HCT116 (cell line): ENCODE measurements around the gene GLRA3. TPM values are rescaled to one million over a fixed set of nuclear protein-coding genes. Genes with fewer than 3 reads are reported as not detected.
"Not testable (repeated sequence)": the region's sequence is repeated elsewhere in the genome, so short reads cannot be mapped to it uniquely, and the experiment has no call there.

ENCODE experiments used
- ATAC-seq: fragments of 200-7000 bp; cut with Tn5 transposase; 2 replicates; pipeline ENCODE4 v1.9.1; 2020; ENCODE audit warnings: mild to moderate bottlenecking, moderate library complexity
- BruUV-seq: library from RNA; stranded (reverse); fragments of 400-500 nt; replicated peaks from 2 replicates; lab custom pipeline; 2021; lab: Mats Ljungman, UMichigan
- CTCF ChIA-PET: fragments of 300-600 bp; sonication (Branson Sonifier 250); formaldehyde crosslinking; loops from one replicate; lab custom pipeline; 2021; ENCODE audit warnings: antibody characterized with exemption; lab: Charles Lee
- POLR2A ChIA-PET: fragments of 300-600, 350-600 bp; sonication (Branson Sonifier 250); formaldehyde crosslinking; loops from one replicate; lab custom pipeline; 2021; ENCODE audit warnings: antibody characterized with exemption; lab: Charles Lee
- RAD21 ChIA-PET, 2 experiments: fragments of 300-600 bp; sonication (Branson Sonifier 250); formaldehyde crosslinking; loops; one replicate each; lab custom pipeline; 2023; ENCODE audit warnings: low total read pairs in 2 of 2; ENCODE audit not compliant: uncharacterized antibody in 2 of 2, unreplicated experiment in 2 of 2, low non-redundant PET in 1 of 2; lab: Charles Lee
- DNase-seq: peaks from one replicate; pipeline ENCODE4 v3.0.0-alpha.2; 2010; ENCODE audit warnings: low read depth, low spot score
- H2AFZ ChIP-seq: fragments of 200-600 bp; shearing (Covaris generic), sonication (generic); 2 replicates; pipeline ENCODE4 v1.6.1; 2017; ENCODE audit warnings: low read depth, mixed run types, mixed read lengths, antibody characterized with exemption, low read length; ENCODE audit not compliant: poor library complexity, severe bottlenecking
- H3K27ac ChIP-seq: 2 replicates; pipeline ENCODE4 v1.5.1; 2012; ENCODE audit warnings: low read depth, low read length
- H3K27me3 ChIP-seq: fragments of 200-600 bp; sonication (generic); 2 replicates; pipeline ENCODE4 v1.6.1; 2016; ENCODE audit warnings: mixed run types, low read length, mixed read lengths; ENCODE audit not compliant: insufficient read depth
- H3K36me3 ChIP-seq, 2 experiments: fragments of 200-500 bp in 1 of 2; fragments of 200-600 bp in 1 of 2; sonication (Bioruptor generic) in 1 of 2; sonication (generic) in 1 of 2; 2 replicates each; pipeline versions ENCODE4 v1.5.1 to v1.6.1; 2014 to 2016; ENCODE audit warnings: low read length in 2 of 2, inconsistent platforms in 1 of 2, mixed read lengths in 1 of 2, mixed run types in 1 of 2; ENCODE audit not compliant: insufficient read depth in 2 of 2, control insufficient read depth in 1 of 2
- H3K4me1 ChIP-seq, 2 experiments: fragments of 200-600 bp in 1 of 2; sonication (generic) in 1 of 2; 2 replicates each; pipeline versions ENCODE4 v1.5.1 to v1.6.1; 2012 to 2017; ENCODE audit warnings: low read length in 2 of 2, inconsistent platforms in 1 of 2, mild to moderate bottlenecking in 1 of 2, mixed read lengths in 1 of 2, mixed run types in 1 of 2, moderate library complexity in 1 of 2; ENCODE audit not compliant: insufficient read depth in 2 of 2, control insufficient read depth in 1 of 2
- H3K4me2 ChIP-seq: fragments of 200-600 bp; sonication (generic); 2 replicates; pipeline ENCODE4 v1.6.1; 2017; ENCODE audit warnings: mixed run types, low read length, mixed read lengths
- H3K4me3 ChIP-seq, 2 experiments: fragments of 200-600 bp in 1 of 2; sonication (generic) in 1 of 2; replicated peaks in 1 of 2; 2 replicates each; pipeline ENCODE4 v1.5.1; 2011 to 2016; ENCODE audit warnings: low read length in 2 of 2, control low read depth in 1 of 2, low read depth in 1 of 2, mild to moderate bottlenecking in 1 of 2, mixed read lengths in 1 of 2, mixed run types in 1 of 2
- H3K79me2 ChIP-seq: fragments of 200-600 bp; sonication (generic); 2 replicates; pipeline ENCODE4 v1.6.1; 2017; ENCODE audit warnings: mild to moderate bottlenecking, mixed run types, low read length, moderate library complexity, mixed read lengths; ENCODE audit not compliant: insufficient read depth
- H3K9ac ChIP-seq: fragments of 200-600 bp; sonication (generic); 2 replicates; pipeline ENCODE4 v1.6.1; 2016; ENCODE audit warnings: low read length, mixed read lengths
- H3K9me2 ChIP-seq: fragments of 200-600 bp; sonication (generic), shearing (Covaris generic); 2 replicates; pipeline ENCODE4 v1.6.1; 2017; ENCODE audit warnings: mixed run types, mild to moderate bottlenecking, moderate library complexity; ENCODE audit not compliant: insufficient read depth
- H3K9me3 ChIP-seq, 2 experiments: fragments of 200-500 bp in 1 of 2; fragments of 200-600 bp in 1 of 2; sonication (Bioruptor generic) in 1 of 2; sonication (generic) in 1 of 2; 2 replicates each; pipeline ENCODE4 v1.6.1; 2014 to 2017; ENCODE audit warnings: low read length in 2 of 2, mixed read lengths in 2 of 2, inconsistent platforms in 1 of 2, low read depth in 1 of 2, mild to moderate bottlenecking in 1 of 2, mixed run types in 1 of 2, moderate library complexity in 1 of 2; ENCODE audit not compliant: control insufficient read depth in 1 of 2, insufficient read depth in 1 of 2
- H4K20me1 ChIP-seq: fragments of 200-600 bp; sonication (generic), shearing (Covaris generic); 2 replicates; pipeline ENCODE4 v1.6.1; 2017; ENCODE audit warnings: mixed run types, mild to moderate bottlenecking, moderate library complexity; ENCODE audit not compliant: insufficient read depth
- EZH2 ChIP-seq: fragments of 200-600 bp; sonication (generic); IDR thresholded peaks from 2 replicates; pipeline ENCODE4 v1.6.1; 2017; ENCODE audit warnings: antibody characterized with exemption, mixed run types
- RAD21 ChIP-seq: IDR thresholded peaks from 2 replicates; pipeline ENCODE4 v1.6.1; 2012; ENCODE audit warnings: low read depth, mild to moderate bottlenecking
- ZFX ChIP-seq: fragments of 450-650 bp; IDR thresholded peaks from 2 replicates; pipeline ENCODE4 v1.6.1; 2017
- ZNF274 ChIP-seq: fragments of 200-500 bp; sonication (Bioruptor generic); IDR thresholded peaks from 2 replicates; pipeline ENCODE4 v1.6.1; 2014; ENCODE audit warnings: mild to moderate bottlenecking, low read depth, low read length, inconsistent platforms
- intact Hi-C: fragments of 100-400 bp; cut with micrococcal nuclease; formaldehyde crosslinking; loops from 2 replicates; pipeline ENCODE4 v1.10.0; 2022
- total RNA-seq: library from RNA; stranded (reverse); gene quantifications from one replicate; pipeline ENCODE4 v1.2.1, GENCODE V29; 2021; ENCODE audit not compliant: unreplicated experiment
- TF ChIP-seq, protein P1 (sequence below): IDR thresholded peaks from 2 replicates; pipeline ENCODE4 v1.6.1; 2012
- TF ChIP-seq, protein P2 (sequence below): IDR thresholded peaks from 2 replicates; pipeline ENCODE4 v1.6.1; 2012
- TF ChIP-seq, protein P3 (sequence below), 3 experiments: fragments of 200-600 bp in 1 of 3; sonication (generic) in 1 of 3; IDR thresholded peaks in 2 of 3; conservative IDR thresholded peaks in 1 of 3; 2 replicates each; pipeline ENCODE4 v1.5.1; 2012 to 2017; ENCODE audit warnings: low read depth in 2 of 3, low read length in 2 of 3, antibody characterized with exemption in 1 of 3, borderline replicate concordance in 1 of 3, control low read depth in 1 of 3, mild to moderate bottlenecking in 1 of 3, mixed read lengths in 1 of 3, mixed run types in 1 of 3, moderate library complexity in 1 of 3; ENCODE audit not compliant: insufficient read depth in 1 of 3

Gene GLRA3
- total RNA-seq, 1 experiment from 2014 or later = not detected

DNA sequence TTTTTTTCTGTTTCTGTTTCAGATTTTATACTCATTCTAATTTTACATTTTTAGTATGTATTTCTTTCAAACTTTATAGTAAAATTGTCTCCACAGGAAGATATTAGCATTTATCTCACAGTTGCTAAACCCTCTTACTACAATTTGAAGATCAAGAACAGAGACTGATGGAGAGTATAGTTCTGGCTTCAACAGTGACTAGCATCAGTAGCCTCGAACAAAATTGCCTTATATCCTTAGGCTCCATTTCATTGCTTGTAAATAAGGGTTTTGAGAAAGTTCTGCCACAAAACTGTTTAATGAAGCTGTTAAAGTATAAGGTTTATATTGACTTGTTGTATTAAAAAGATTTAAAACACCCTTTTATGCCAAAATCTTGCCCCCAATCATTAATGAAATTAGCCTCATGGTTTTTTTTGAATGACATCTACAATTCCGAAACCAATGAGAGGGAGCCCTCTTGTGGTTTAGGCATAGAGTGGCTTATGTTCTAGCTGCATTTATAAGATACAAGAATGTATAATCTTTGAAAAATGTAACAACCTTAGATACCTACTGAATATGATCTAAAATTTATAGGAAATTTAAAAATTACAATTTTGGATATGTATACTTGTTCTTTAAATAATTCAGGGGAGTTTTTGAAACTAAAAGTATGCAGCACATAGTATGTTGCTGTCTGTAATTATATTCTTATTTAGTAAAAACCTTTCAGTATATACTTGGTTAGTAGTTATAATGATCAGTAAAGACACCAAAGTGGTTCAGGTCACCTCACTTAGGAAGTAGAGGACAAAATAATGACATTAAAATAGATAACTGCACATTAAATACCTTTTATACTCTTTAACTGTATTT lies 196.9 kb downstream of the GLRA3 start:
- Histone ChIP-seq H3K27ac (no peak overlapping the region), H3K4me1 (no peaks in the 10 kb centered on the region), H3K36me3 (no peaks in the 10 kb centered on the region), H3K4me3 (no peak overlapping the region), H3K9me2 (no peaks in the 10 kb centered on the region), H4K20me1 (no peaks in the 10 kb centered on the region), H3K27me3 (no peaks in the 10 kb centered on the region), H2AFZ (peak overlapping the region; percentile 94), H3K4me2 (peak overlapping the region; percentile 23; the same call in 1 of the 2 replicates), H3K79me2 (no peaks in the 10 kb centered on the region), H3K9me3 (no peaks in the 10 kb centered on the region), H3K9ac (no peak overlapping the region)
- TF ChIP-seq, protein P1, sequence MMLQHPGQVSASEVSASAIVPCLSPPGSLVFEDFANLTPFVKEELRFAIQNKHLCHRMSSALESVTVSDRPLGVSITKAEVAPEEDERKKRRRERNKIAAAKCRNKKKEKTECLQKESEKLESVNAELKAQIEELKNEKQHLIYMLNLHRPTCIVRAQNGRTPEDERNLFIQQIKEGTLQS = no peak
- TF ChIP-seq ZNF274 = no peak
- TF ChIP-seq, protein P2, sequence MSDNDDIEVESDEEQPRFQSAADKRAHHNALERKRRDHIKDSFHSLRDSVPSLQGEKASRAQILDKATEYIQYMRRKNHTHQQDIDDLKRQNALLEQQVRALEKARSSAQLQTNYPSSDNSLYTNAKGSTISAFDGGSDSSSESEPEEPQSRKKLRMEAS = no peak
- peak; percentile 80 for TF ChIP-seq RAD21
- TF ChIP-seq ZFX = no peak
- TF ChIP-seq, protein P3, sequence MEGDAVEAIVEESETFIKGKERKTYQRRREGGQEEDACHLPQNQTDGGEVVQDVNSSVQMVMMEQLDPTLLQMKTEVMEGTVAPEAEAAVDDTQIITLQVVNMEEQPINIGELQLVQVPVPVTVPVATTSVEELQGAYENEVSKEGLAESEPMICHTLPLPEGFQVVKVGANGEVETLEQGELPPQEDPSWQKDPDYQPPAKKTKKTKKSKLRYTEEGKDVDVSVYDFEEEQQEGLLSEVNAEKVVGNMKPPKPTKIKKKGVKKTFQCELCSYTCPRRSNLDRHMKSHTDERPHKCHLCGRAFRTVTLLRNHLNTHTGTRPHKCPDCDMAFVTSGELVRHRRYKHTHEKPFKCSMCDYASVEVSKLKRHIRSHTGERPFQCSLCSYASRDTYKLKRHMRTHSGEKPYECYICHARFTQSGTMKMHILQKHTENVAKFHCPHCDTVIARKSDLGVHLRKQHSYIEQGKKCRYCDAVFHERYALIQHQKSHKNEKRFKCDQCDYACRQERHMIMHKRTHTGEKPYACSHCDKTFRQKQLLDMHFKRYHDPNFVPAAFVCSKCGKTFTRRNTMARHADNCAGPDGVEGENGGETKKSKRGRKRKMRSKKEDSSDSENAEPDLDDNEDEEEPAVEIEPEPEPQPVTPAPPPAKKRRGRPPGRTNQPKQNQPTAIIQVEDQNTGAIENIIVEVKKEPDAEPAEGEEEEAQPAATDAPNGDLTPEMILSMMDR (IDR thresholded peaks at IDR 0.05 in 2 of 3, conservative IDR thresholded peaks at IDR 0.05 in 1 of 3; ENCODE audit: borderline replicate concordance in 1 of 3, insufficient read depth in 1 of 3, low read depth in 2 of 3, low read length in 2 of 3) = peak; percentile 67 to 76 (median 73)
- no peak for TF ChIP-seq EZH2
- no TSS peak for BruUV-seq
- ChIA-PET RAD21 (interaction anchor here in 1 of 2 experiments (0.6 kb wide), 1 partner anchor 289 kb away, joined by 3 read pairs; no protein-coding TSS in a partner anchor), POLR2A (no interaction called here), CTCF (interaction anchor here (1.0 to 1.5 kb wide), 7 partner anchors 19 to 1211 kb away, joined by 3 to 8 read pairs (median 3); no protein-coding TSS in a partner anchor)
- DNase-seq (peak; percentile 24), ATAC-seq (peak; percentile 85)
- intact Hi-C loops = loop anchor here (1.0 kb wide), 1 partner anchor 267 kb away; no protein-coding TSS in a partner anchor

DNA sequence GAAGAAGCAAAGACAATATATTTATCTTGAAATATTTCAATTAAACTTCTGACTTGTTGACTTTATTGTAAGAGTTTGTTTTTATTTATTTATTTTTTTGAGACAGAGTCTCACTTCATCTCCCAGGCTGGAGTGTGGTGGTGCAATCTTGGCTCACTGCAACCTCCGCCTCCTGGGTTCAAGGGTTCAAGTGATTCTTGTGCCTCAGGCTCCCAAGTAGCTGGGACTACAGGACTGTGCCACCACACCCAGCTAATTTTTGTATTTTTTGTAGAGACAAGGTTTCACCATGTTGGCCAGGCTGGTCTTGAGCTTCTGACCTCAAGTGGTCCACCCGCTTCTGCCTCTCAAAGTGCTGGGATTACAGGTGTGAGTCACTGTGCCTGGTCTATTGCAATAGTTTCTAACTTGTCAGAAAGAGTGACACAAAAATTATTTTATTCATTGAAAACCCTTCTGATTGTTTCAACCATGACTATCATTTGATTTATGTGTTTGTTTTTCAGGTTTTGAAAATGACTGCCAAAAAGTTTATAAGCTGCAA lies 199.1 kb downstream of the GLRA3 start:
- POLR2A ChIA-PET, H3K9ac ChIP-seq, CTCF ChIA-PET: not testable (repeated sequence)

More for the DNA sequence above, 199.1 kb downstream of the GLRA3 start:
- H3K27me3 ChIP-seq, H3K9me3 ChIP-seq, ATAC-seq, H3K27ac ChIP-seq, intact Hi-C loops, H3K4me3 ChIP-seq, H3K36me3 ChIP-seq, BruUV-seq, H2AFZ ChIP-seq, H3K79me2 ChIP-seq, RAD21 ChIA-PET, H3K4me1 ChIP-seq, DNase-seq, H3K4me2 ChIP-seq, H3K9me2 ChIP-seq, H4K20me1 ChIP-seq: not testable (repeated sequence)
